SK-N-SH (cell line): ENCODE results near the gene MAP3K7CL. TPM values are rescaled to one million over a fixed set of nuclear protein-coding genes. Genes with fewer than 3 reads are reported as not detected.
A peak's percentile ranks its signal among the peaks of the same experiment; 100 is the strongest.

Experiments
- CTCF ChIA-PET: fragments of 300-600, 350-600 bp; formaldehyde crosslinking; extraction: SDS; loops from one replicate; lab custom pipeline; 2021; lab: Yijun Ruan, JAX
- POLR2A ChIA-PET: fragments of 350-600 bp; sonication (Branson Sonifier 250); formaldehyde crosslinking; extraction: SDS; loops from one replicate; lab custom pipeline; 2020; ENCODE audit warnings: antibody characterized with exemption, inconsistent platforms; lab: Yijun Ruan, JAX
- DNase-seq: peaks from one replicate; pipeline ENCODE4 v3.0.0; 2012
- H2AFZ ChIP-seq: fragments of 200-600 bp; sonication (generic); 2 replicates; pipeline ENCODE4 v1.8.1; 2016; ENCODE audit warnings: antibody characterized with exemption, mild to moderate bottlenecking, low read depth
- H3F3A ChIP-seq: fragments of 200-600 bp; sonication (generic); replicated peaks from 2 replicates; pipeline ENCODE3; 2016; ENCODE audit warnings: antibody characterized with exemption, mild to moderate bottlenecking; ENCODE audit not compliant: insufficient read depth
- H3K27ac ChIP-seq, 2 experiments: fragments of 200-500 bp in 1 of 2; fragments of 200-600 bp in 1 of 2; sonication (Bioruptor generic) in 1 of 2; sonication (generic), shearing (Covaris generic) in 1 of 2; 2 replicates each; pipeline versions ENCODE4 v1.5.1 to v1.6.1; 2014 to 2016; ENCODE audit warnings: low read depth in 2 of 2, inconsistent platforms in 1 of 2, low read length in 1 of 2, mild to moderate bottlenecking in 1 of 2, mixed read lengths in 1 of 2
- H3K27me3 ChIP-seq: fragments of 200-600 bp; sonication (generic), shearing (Covaris generic); 2 replicates; pipeline ENCODE4 v1.6.1; 2016; ENCODE audit warnings: mixed run types; ENCODE audit not compliant: insufficient read depth
- H3K36me3 ChIP-seq, 2 experiments: fragments of 200-500 bp in 1 of 2; fragments of 200-600 bp in 1 of 2; sonication (Bioruptor generic) in 1 of 2; sonication (generic) in 1 of 2; replicated peaks in 1 of 2; 2 replicates each; pipeline versions ENCODE3 to v1.5.1; 2014 to 2016; ENCODE audit warnings: low read length in 1 of 2, mild to moderate bottlenecking in 1 of 2; ENCODE audit not compliant: insufficient read depth in 2 of 2, control insufficient read depth in 1 of 2
- H3K4me1 ChIP-seq, 2 experiments: fragments of 200-500 bp in 1 of 2; fragments of 200-600 bp in 1 of 2; sonication (Bioruptor generic) in 1 of 2; sonication (generic), shearing (Covaris generic) in 1 of 2; 2 replicates each; pipeline versions ENCODE4 v1.5.1 to v1.6.1; 2014 to 2016; ENCODE audit warnings: low read depth in 1 of 2, low read length in 1 of 2, mixed run types in 1 of 2; ENCODE audit not compliant: insufficient read depth in 2 of 2, control insufficient read depth in 1 of 2
- H3K4me2 ChIP-seq: fragments of 200-600 bp; sonication (generic), shearing (Covaris generic); 2 replicates; pipeline ENCODE4 v1.6.1; 2017; ENCODE audit warnings: mixed run types
- H3K4me3 ChIP-seq, 2 experiments: fragments of 200-500 bp in 1 of 2; fragments of 200-600 bp in 1 of 2; sonication (Bioruptor generic) in 1 of 2; sonication (generic), shearing (Covaris generic) in 1 of 2; 2 replicates each; pipeline versions ENCODE4 v1.5.1 to v1.8.1; 2014 to 2016; ENCODE audit warnings: low read depth in 2 of 2, inconsistent platforms in 1 of 2, low read length in 1 of 2, mild to moderate bottlenecking in 1 of 2, mixed read lengths in 1 of 2, moderate library complexity in 1 of 2
- H3K79me2 ChIP-seq: fragments of 200-600 bp; sonication (generic); 2 replicates; pipeline ENCODE4 v1.8.1; 2017; ENCODE audit warnings: mild to moderate bottlenecking; ENCODE audit not compliant: insufficient read depth
- H3K9ac ChIP-seq: fragments of 200-600 bp; sonication (generic); 2 replicates; pipeline ENCODE4 v1.6.1; 2017; ENCODE audit warnings: mixed run types
- H3K9me2 ChIP-seq: fragments of 200-600 bp; sonication (generic); 2 replicates; pipeline ENCODE4 v1.6.1; 2017; ENCODE audit warnings: mixed run types
- H3K9me3 ChIP-seq: fragments of 200-600 bp; sonication (generic); 2 replicates; pipeline ENCODE4 v1.6.1; 2017; ENCODE audit warnings: mixed run types, mild to moderate bottlenecking, moderate library complexity
- H4K20me1 ChIP-seq: fragments of 200-600 bp; sonication (generic); 2 replicates; pipeline ENCODE4 v1.6.1; 2017; ENCODE audit warnings: mild to moderate bottlenecking, mixed run types; ENCODE audit not compliant: insufficient read depth
- CHD2 ChIP-seq: fragments of 150-350 bp; IDR thresholded peaks from 2 replicates; pipeline ENCODE4 v1.6.1; 2018; ENCODE audit warnings: low read length; ENCODE audit not compliant: partially characterized antibody
- ELF1 ChIP-seq: IDR thresholded peaks from 2 replicates; pipeline ENCODE4 v1.4.0; 2012
- EZH2phosphoT487 ChIP-seq: fragments of 200-600 bp; sonication (generic); IDR thresholded peaks from 2 replicates; pipeline ENCODE4 v1.6.1; 2017; ENCODE audit warnings: low read depth, mixed run types, mild to moderate bottlenecking, antibody characterized with exemption, moderate library complexity, borderline replicate concordance
- FOXM1 ChIP-seq: IDR thresholded peaks from 2 replicates; pipeline ENCODE4 v1.4.0; 2012; ENCODE audit warnings: low read depth, mild to moderate bottlenecking
- GABPA ChIP-seq: IDR thresholded peaks from 2 replicates; pipeline ENCODE4 v1.4.0; 2012; ENCODE audit warnings: low read depth, mild to moderate bottlenecking
- GATA2 ChIP-seq: sonication (generic); formaldehyde crosslinking; IDR thresholded peaks from 2 replicates; pipeline ENCODE4 v1.5.0; 2020; ENCODE audit warnings: mild to moderate bottlenecking, missing genetic modification reagents
- JUND ChIP-seq: IDR thresholded peaks from 2 replicates; pipeline ENCODE4 v1.4.0; 2012
- MAX ChIP-seq: IDR thresholded peaks from 2 replicates; pipeline ENCODE4 v1.4.0; 2012; ENCODE audit warnings: low read depth
- MXI1 ChIP-seq: IDR thresholded peaks from 2 replicates; pipeline ENCODE4 v1.6.1; 2012; ENCODE audit warnings: mild to moderate bottlenecking, low read depth, low read length, improper control_type of control experiment
- NFIC ChIP-seq: IDR thresholded peaks from 2 replicates; pipeline ENCODE4 v1.4.0; 2012; ENCODE audit warnings: borderline replicate concordance
- NRF1 ChIP-seq: IDR thresholded peaks from 2 replicates; pipeline ENCODE4 v1.6.1; 2012; ENCODE audit warnings: low read depth, mild to moderate bottlenecking, low read length
- POLR2AphosphoS5 ChIP-seq: IDR thresholded peaks from 2 replicates; pipeline ENCODE4 v1.6.1; 2012; ENCODE audit warnings: low read depth, low read length
- RAD21 ChIP-seq: IDR thresholded peaks from 2 replicates; pipeline ENCODE4 v1.6.1; 2012; ENCODE audit warnings: mild to moderate bottlenecking, low read length
- RCOR1 ChIP-seq: fragments of 150-350 bp; IDR thresholded peaks from 2 replicates; pipeline ENCODE4 v1.6.1; 2017; ENCODE audit warnings: antibody characterized with exemption, low read length
- REST ChIP-seq: IDR thresholded peaks from 2 replicates; pipeline ENCODE4 v1.6.1; 2012; ENCODE audit warnings: mild to moderate bottlenecking, low read depth, low read length, moderate library complexity
- TAF1 ChIP-seq: IDR thresholded peaks from 2 replicates; pipeline ENCODE4 v1.6.1; 2012; ENCODE audit warnings: low read depth, mild to moderate bottlenecking, low read length, moderate library complexity, borderline replicate concordance
- TCF12 ChIP-seq: IDR thresholded peaks from 2 replicates; pipeline ENCODE4 v1.4.0; 2012
- TEAD4 ChIP-seq: IDR thresholded peaks from 2 replicates; pipeline ENCODE4 v1.4.0; 2012; ENCODE audit warnings: mild to moderate bottlenecking, borderline replicate concordance; ENCODE audit not compliant: insufficient read depth
- USF1 ChIP-seq: IDR thresholded peaks from 2 replicates; pipeline ENCODE4 v1.4.0; 2012; ENCODE audit warnings: low read depth, borderline replicate concordance
- YY1 ChIP-seq: IDR thresholded peaks from 2 replicates; pipeline ENCODE4 v1.4.0; 2012; ENCODE audit warnings: low read depth, mild to moderate bottlenecking
- ZBTB33 ChIP-seq: IDR thresholded peaks from 2 replicates; pipeline ENCODE4 v1.4.0; 2012; ENCODE audit warnings: low read depth, borderline replicate concordance
- WGBS: methylation state at CpG from one replicate; pipeline ENCODE4 v1.1.6; 2017; ENCODE audit warnings: low lambda C conversion rate; 5-methylcytosine and 5-hydroxymethylcytosine counted together
- polyA plus RNA-seq, 3 experiments: library from polyadenylated mRNA; depleted of rRNA; stranded (reverse); fragments of >200 nt; gene quantifications; 2 replicates each; pipeline ENCODE4 v1.2.3, GENCODE V29; 2012

Gene MAP3K7CL
- polyA plus RNA-seq, 1 of the 3 experiments (the other 2 are of a cell fraction): 2.3 TPM

- ChIA-PET CTCF (no interaction called here), POLR2A (no interaction called here)
- H3K36me3 ChIP-seq: peaks cover 0 to 9% of the 10 kb centered on the region in 2 experiments
- H3K4me2 ChIP-seq: peak overlapping the region; percentile 81
- peak overlapping the region; percentile 50 to 64 for H3K4me3 ChIP-seq
- TF ChIP-seq TEAD4 (no peak; the same call in 1 of the 2 replicates), TCF12 (no peak; the same call in 1 of the 2 replicates), JUND (no peak), FOXM1 (no peak), POLR2AphosphoS5 (no peak), GATA2 (CRISPR knock-in tag) (no peak), ELF1 (no peak), YY1 (no peak), MAX (no peak), CHD2 (no peak), MXI1 (no peak), ZBTB33 (no peak), RAD21 (no peak)
- H3K9me3 ChIP-seq: peaks cover 9% of the 10 kb centered on the region; the same call in 1 of the 2 replicates
- H3K27ac ChIP-seq: peak overlapping the region; percentile 56 to 97; a peak in 3 of 4 replicates
- peak overlapping the region; percentile 31 for H2AFZ ChIP-seq
- peak overlapping the region; percentile 92 for H3K9ac ChIP-seq
- H4K20me1 ChIP-seq: no peaks in the 10 kb centered on the region
- DNase-seq: no peak
- peaks cover 68% of the 10 kb centered on the region for H3K79me2 ChIP-seq
- H3K9me2 ChIP-seq: no peaks in the 10 kb centered on the region
- WGBS: 10% methylated on average over 5 of the region's 5 CpGs
- no peaks in the 10 kb centered on the region for H3K27me3 ChIP-seq
- peaks cover 4 to 11% of the 10 kb centered on the region in 2 experiments for H3K4me1 ChIP-seq
- H3F3A ChIP-seq: peaks cover 46% of the 10 kb centered on the region
Measured at GRCh38 chr21:29196670-29197191, 66.3 kb downstream of the MAP3K7CL start.

GRCh38 chr21:29201186-29201585 lies 70.7 kb downstream of the MAP3K7CL start:
- no peaks in the 10 kb centered on the region for H3K9me2 ChIP-seq
- H3K4me3 ChIP-seq: no peak overlapping the region
- ChIA-PET CTCF (no interaction called here), POLR2A (no interaction called here)
- no peaks in the 10 kb centered on the region for H3K27me3 ChIP-seq
- H3K79me2 ChIP-seq: peaks cover 77% of the 10 kb centered on the region
- H3K4me2 ChIP-seq: no peak overlapping the region
- no peak overlapping the region for H3K27ac ChIP-seq
- peaks cover 14% of the 10 kb centered on the region for H3K9me3 ChIP-seq
- peaks cover 0 to 14% of the 10 kb centered on the region in 2 experiments for H3K36me3 ChIP-seq
- H3K9ac ChIP-seq: no peak overlapping the region
- H4K20me1 ChIP-seq: no peaks in the 10 kb centered on the region
- DNase-seq: no peak
- H3K4me1 ChIP-seq: peaks cover 0 to 12% of the 10 kb centered on the region in 2 experiments; a peak in 3 of 4 replicates
- H3F3A ChIP-seq: peaks cover 13% of the 10 kb centered on the region
- H2AFZ ChIP-seq: no peak overlapping the region
- TF ChIP-seq USF1 (no peak), EZH2phosphoT487 (no peak), RCOR1 (no peak), NFIC (no peak), NRF1 (no peak), GATA2 (CRISPR knock-in tag) (no peak), TAF1 (no peak), REST (no peak), ZBTB33 (no peak), GABPA (no peak)
